Retinal pigment epithelial cell (primary cell): Measurements from ENCODE around the gene CXCR6.

Source experiments
- DNase-seq: peaks from one replicate; pipeline ENCODE4 v3.0.0-alpha.2; 2010; ENCODE audit warnings: low read depth
- H3K4me3 ChIP-seq: 2 replicates; pipeline ENCODE4 v1.5.1; 2011; ENCODE audit warnings: mild to moderate bottlenecking, low read length, control low read depth, moderate library complexity
- CTCF ChIP-seq: conservative IDR thresholded peaks from 2 replicates; pipeline ENCODE4 v1.5.1; 2011; ENCODE audit warnings: low read depth, low read length, control low read depth, inconsistent platforms

Gene CXCR6

GRCh38 chr3:45967724-45968123 is 24.5 kb downstream of the CXCR6 start:
- TF ChIP-seq CTCF = no peak
- no peak overlapping the region for H3K4me3 ChIP-seq
- DNase-seq = no peak

- no peak overlapping the region for H3K4me3 ChIP-seq
- TF ChIP-seq CTCF = no peak
- DNase-seq = no peak
Measured at GRCh38 chr3:45968149-45968548, 24.9 kb downstream of the CXCR6 start.

- no peak for DNase-seq
- H3K4me3 ChIP-seq = no peak overlapping the region
- no peak for TF ChIP-seq CTCF
Measured at GRCh38 chr3:45968706-45969105, 25.4 kb downstream of the CXCR6 start.

GRCh38 chr3:45969116-45969515 is 25.9 kb downstream of the CXCR6 start:
- TF ChIP-seq CTCF = no peak
- no peak for DNase-seq

GRCh38 chr3:45969953-45970352 is 26.7 kb downstream of the CXCR6 start:
- no peak for TF ChIP-seq CTCF
- DNase-seq = no peak
- H3K4me3 ChIP-seq = no peak overlapping the region

More at GRCh38 chr3:45969116-45969515, 25.9 kb downstream of the CXCR6 start:
- H3K4me3 ChIP-seq = no peak overlapping the region

GRCh38 chr3:45972534-45973402 is 29.5 kb downstream of the CXCR6 start:
- peak; percentile 71 for DNase-seq
- H3K4me3 ChIP-seq = no peak overlapping the region
- no peak for TF ChIP-seq CTCF

- DNase-seq = no peak
- no peak overlapping the region for H3K4me3 ChIP-seq
- no peak for TF ChIP-seq CTCF
Measured at GRCh38 chr3:45974686-45975085, 31.4 kb downstream of the CXCR6 start.
